CD14-positive monocyte (primary cell): ENCODE measurements around the gene LEO1. TPM values are rescaled to one million over a fixed set of nuclear protein-coding genes. Genes with fewer than 3 reads are reported as not detected.
A peak's percentile ranks its signal among the peaks of the same experiment; 100 is the strongest.

Source experiments
- DNase-seq, 3 donors: peaks; one replicate each; pipeline ENCODE4 v3.0.0-alpha.2; 2011 to 2022
- H2AFZ ChIP-seq: 2 replicates; pipeline ENCODE4 v1.6.0; 2012; ENCODE audit warnings: mild to moderate bottlenecking, low read depth, low read length, inconsistent platforms; ENCODE audit not compliant: insufficient read depth, poor library complexity, severe bottlenecking
- H3K27ac ChIP-seq, 2 donors: 1 replicate in 1 of 2; 2 replicates in 1 of 2; pipeline ENCODE4 v1.5.1; 2012 to 2013; ENCODE audit warnings: low read length in 2 of 2, control low read depth in 1 of 2, inconsistent platforms in 1 of 2, low read depth in 1 of 2, mild to moderate bottlenecking in 1 of 2
- H3K27me3 ChIP-seq, 2 donors: one replicate each; pipeline versions ENCODE4 v1.6.0 to v1.6.1; 2011 to 2013; ENCODE audit warnings: low read length in 2 of 2; ENCODE audit not compliant: control insufficient read depth in 2 of 2, insufficient read depth in 2 of 2
- H3K36me3 ChIP-seq, 2 donors: replicated peaks in 1 of 2; 1 replicate in 1 of 2; 2 replicates in 1 of 2; pipeline versions ENCODE4 v1.5.1 to v1.6.1; 2012 to 2013; ENCODE audit warnings: low read length in 2 of 2, control low read depth in 1 of 2, inconsistent platforms in 1 of 2, mild to moderate bottlenecking in 1 of 2; ENCODE audit not compliant: insufficient read depth in 2 of 2, control insufficient read depth in 1 of 2
- H3K4me1 ChIP-seq, 2 donors: 1 replicate in 1 of 2; 2 replicates in 1 of 2; pipeline versions ENCODE4 v1.5.1 to v1.6.1; 2012 to 2013; ENCODE audit warnings: low read length in 2 of 2, control low read depth in 1 of 2, inconsistent platforms in 1 of 2, mild to moderate bottlenecking in 1 of 2, moderate library complexity in 1 of 2; ENCODE audit not compliant: insufficient read depth in 2 of 2, control insufficient read depth in 1 of 2
- H3K4me2 ChIP-seq: replicated peaks from 2 replicates; pipeline ENCODE3; 2012; ENCODE audit warnings: low read length, moderate library complexity, mild to moderate bottlenecking; ENCODE audit not compliant: poor library complexity, severe bottlenecking; ENCODE audit errors: extremely low read depth
- H3K4me3 ChIP-seq, 3 experiments: fragments of 200-600 bp in 1 of 3; sonication (generic) in 1 of 3; replicated peaks in 1 of 3; 1 replicate in 2 of 3; 2 replicates in 1 of 3; pipeline ENCODE4 v1.5.1; 2011 to 2013; ENCODE audit warnings: low read length in 3 of 3, mild to moderate bottlenecking in 3 of 3, control low read depth in 2 of 3, low read depth in 2 of 3, inconsistent platforms in 1 of 3, moderate library complexity in 1 of 3
- H3K79me2 ChIP-seq: 2 replicates; pipeline ENCODE4 v1.6.0; 2012; ENCODE audit warnings: mild to moderate bottlenecking, control low read depth, inconsistent platforms, low read length, moderate library complexity; ENCODE audit not compliant: insufficient read depth
- H3K9ac ChIP-seq: 2 replicates; pipeline ENCODE4 v1.6.0; 2017; ENCODE audit warnings: low read length, mild to moderate bottlenecking; ENCODE audit not compliant: insufficient read depth, poor library complexity, severe bottlenecking
- H3K9me3 ChIP-seq, 2 donors: replicated peaks in 1 of 2; 1 replicate in 1 of 2; 2 replicates in 1 of 2; pipeline versions ENCODE4 v1.5.1 to v1.6.1; 2012 to 2013; ENCODE audit warnings: low read length in 2 of 2, control low read depth in 1 of 2; ENCODE audit not compliant: control insufficient read depth in 1 of 2, insufficient read depth in 1 of 2
- H4K20me1 ChIP-seq: 2 replicates; pipeline ENCODE4 v1.6.0; 2012; ENCODE audit warnings: mild to moderate bottlenecking, low read length, control low read depth, moderate library complexity; ENCODE audit not compliant: insufficient read depth
- H3K27ac Mint-ChIP-seq, 7 donors: one replicate each; pipeline ENCODE4 v1.8.0; 2020; ENCODE audit warnings: mild to moderate bottlenecking in 7 of 7, mixed read lengths in 7 of 7, moderate library complexity in 6 of 7, inconsistent platforms in 2 of 7
- H3K27me3 Mint-ChIP-seq, 3 donors: one replicate each; pipeline ENCODE4 v1.8.0; 2021 to 2022; ENCODE audit warnings: low read depth in 3 of 3, mild to moderate bottlenecking in 3 of 3, mixed read lengths in 3 of 3, moderate library complexity in 3 of 3, inconsistent platforms in 1 of 3
- H3K36me3 Mint-ChIP-seq, 2 donors: one replicate each; pipeline ENCODE4 v1.8.0; 2020; ENCODE audit warnings: mixed read lengths in 2 of 2, inconsistent platforms in 1 of 2, mild to moderate bottlenecking in 1 of 2
- H3K4me1 Mint-ChIP-seq: one replicate; pipeline ENCODE4 v1.8.0; 2020; ENCODE audit warnings: mild to moderate bottlenecking, mixed read lengths
- H3K4me3 Mint-ChIP-seq, 2 donors: one replicate each; pipeline ENCODE4 v1.8.0; 2020; ENCODE audit warnings: mild to moderate bottlenecking in 2 of 2, mixed read lengths in 2 of 2, moderate library complexity in 1 of 2
- H3K9me3 Mint-ChIP-seq, 7 donors: one replicate each; pipeline ENCODE4 v1.8.0; 2020 to 2022; ENCODE audit warnings: mixed read lengths in 7 of 7, mild to moderate bottlenecking in 6 of 7, moderate library complexity in 6 of 7, inconsistent platforms in 2 of 7
- CTCF ChIP-seq: fragments of 200-600 bp; IDR thresholded peaks from one replicate; pipeline ENCODE4 v1.8.0; 2022; ENCODE audit warnings: antibody characterized with exemption, mild to moderate bottlenecking
- WGBS: methylation state at CpG from one replicate; pipeline ENCODE4 v1.1.5; 2013; ENCODE audit warnings: missing lambda C conversion rate; ENCODE audit not compliant: insufficient coverage; 5-methylcytosine and 5-hydroxymethylcytosine counted together
- intact Hi-C, 2 donors: fragments of 100-400 bp; cut with micrococcal nuclease; formaldehyde crosslinking; loops; one replicate each; pipeline versions ENCODE4 v1.15.0 to v1.15.1; 2023
- polyA plus RNA-seq, 3 donors: library from polyadenylated mRNA; depleted of rRNA in 1 of 3; unstranded in 2 of 3; stranded (reverse) in 1 of 3; fragments of 300-500 nt in 2 of 3; fragments of >200 nt in 1 of 3; fragmentation: Illumina TruSeq in 2 of 3; gene quantifications; 1 replicate in 2 of 3; 2 replicates in 1 of 3; pipeline ENCODE4 v1.2.3, GENCODE V29; 2012 to 2021

Gene LEO1
- polyA plus RNA-seq, 3 donors: 1.4 to 9.3 (median 4.7) TPM

DNA sequence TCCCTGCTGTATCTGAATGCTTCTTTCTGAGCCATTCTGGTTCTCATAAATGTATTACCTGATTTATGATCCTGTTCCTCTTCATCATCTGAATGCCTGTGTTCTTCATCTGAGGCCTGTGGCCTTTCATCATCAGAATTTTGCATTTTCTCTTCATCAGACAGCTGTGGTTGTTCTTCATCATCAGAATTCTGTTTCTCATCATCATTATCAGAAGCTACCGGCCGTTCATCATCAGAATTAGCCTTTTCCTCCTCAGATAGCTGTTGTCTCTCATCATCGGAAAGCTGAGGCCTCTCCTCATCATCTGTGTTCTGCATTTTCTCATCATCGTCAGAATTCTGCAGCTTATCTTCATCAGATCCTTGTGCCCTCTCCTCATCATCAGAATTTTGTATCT is 5.9 kb downstream of the LEO1 start:
- H3K4me3 Mint-ChIP-seq: no peak overlapping the region
- TF ChIP-seq CTCF: no peak
- H3K9me3 Mint-ChIP-seq: peaks cover 10 to 23% (median 15%) of the 10 kb centered on the region in 7 donors
- Histone ChIP-seq H3K27me3 (no peaks in the 10 kb centered on the region), H2AFZ (no peak overlapping the region), H3K36me3 (peaks cover 27 to 58% of the 10 kb centered on the region in 2 donors), H3K9me3 (peaks cover 11 to 14% of the 10 kb centered on the region in 2 donors), H3K4me3 (no peak overlapping the region), H3K4me2 (no peak overlapping the region), H3K27ac (no peak overlapping the region), H3K79me2 (peaks cover 61% of the 10 kb centered on the region), H3K9ac (no peak overlapping the region), H3K4me1 (peaks cover 2 to 5% of the 10 kb centered on the region in 2 donors), H4K20me1 (peaks cover 5% of the 10 kb centered on the region)
- peaks cover 41 to 68% of the 10 kb centered on the region in 2 donors for H3K36me3 Mint-ChIP-seq
- H3K27me3 Mint-ChIP-seq: no peaks in the 10 kb centered on the region
- peak overlapping the region in 1 of 7 donors; percentile 11 for H3K27ac Mint-ChIP-seq
- intact Hi-C loops: no loop called here
- WGBS: 97% methylated on average over 4 of the region's 4 CpGs
- no peak for DNase-seq
- H3K4me1 Mint-ChIP-seq: peaks cover 12% of the 10 kb centered on the region

- H3K27me3 ChIP-seq: no peaks in the 10 kb centered on the region
- no peaks in the 10 kb centered on the region for H4K20me1 ChIP-seq
- no peak for TF ChIP-seq CTCF
- H3K9ac ChIP-seq: no peak overlapping the region
- H2AFZ ChIP-seq: no peak overlapping the region
- H3K79me2 ChIP-seq: no peaks in the 10 kb centered on the region
- H3K27me3 Mint-ChIP-seq: no peaks in the 10 kb centered on the region
- no peaks in the 10 kb centered on the region for H3K9me3 ChIP-seq
- H3K4me3 ChIP-seq: no peak overlapping the region
- no peaks in the 10 kb centered on the region for H3K4me1 ChIP-seq
- H3K4me2 ChIP-seq: no peak overlapping the region
- 100% methylated on average over 2 of the region's 3 CpGs for WGBS
- H3K36me3 ChIP-seq: peaks cover 80 to 97% of the 10 kb centered on the region in 2 donors
- intact Hi-C loops: no loop called here
- H3K27ac Mint-ChIP-seq: peak overlapping the region in 1 of 7 donors; percentile 1
- no peak overlapping the region for H3K27ac ChIP-seq
- no peak for DNase-seq
- H3K4me1 Mint-ChIP-seq: no peaks in the 10 kb centered on the region
- no peak overlapping the region for H3K4me3 Mint-ChIP-seq
- peaks cover 71 to 93% of the 10 kb centered on the region in 2 donors for H3K36me3 Mint-ChIP-seq
- H3K9me3 Mint-ChIP-seq: no peaks in the 10 kb centered on the region
These were observed 16.1 kb downstream of the LEO1 start for GRCh38 chr15:51955504-51955903.
